OCI-LY1 (cell line): ENCODE measurements around the gene HIVEP2.

ENCODE experiments used
- H2AFZ ChIP-seq: fragments of 200-600 bp; sonication (generic), shearing (Covaris generic); 2 replicates; pipeline ENCODE4 v1.6.0; 2014; ENCODE audit warnings: antibody characterized with exemption, mild to moderate bottlenecking, low read length
- H3F3A ChIP-seq: fragments of 200-600 bp; sonication (generic), shearing (Covaris generic); 2 replicates; pipeline ENCODE4 v1.6.0; 2014; ENCODE audit warnings: mild to moderate bottlenecking, antibody characterized with exemption, low read length, moderate library complexity; ENCODE audit not compliant: insufficient read depth
- H3K27ac ChIP-seq: fragments of 200-600 bp; sonication (generic); 2 replicates; pipeline ENCODE4 v1.5.1; 2014; ENCODE audit warnings: low read length, mixed run types, mild to moderate bottlenecking, low read depth; ENCODE audit not compliant: poor library complexity, severe bottlenecking
- H3K27me3 ChIP-seq: fragments of 200-600 bp; sonication (generic); 2 replicates; pipeline ENCODE4 v1.6.0; 2014; ENCODE audit warnings: antibody characterized with exemption, mild to moderate bottlenecking, low read length, moderate library complexity; ENCODE audit not compliant: insufficient read depth
- H3K36me3 ChIP-seq: fragments of 200-600 bp; sonication (generic); 2 replicates; pipeline ENCODE4 v1.6.1; 2014; ENCODE audit warnings: mild to moderate bottlenecking, antibody characterized with exemption, low read length, moderate library complexity, mixed read lengths; ENCODE audit not compliant: insufficient read depth
- H3K4me1 ChIP-seq: fragments of 200-600 bp; sonication (generic); 2 replicates; pipeline ENCODE4 v1.5.1; 2014; ENCODE audit warnings: mild to moderate bottlenecking, low read length, moderate library complexity; ENCODE audit not compliant: insufficient read depth, severe bottlenecking
- H3K4me2 ChIP-seq: fragments of 200-600 bp; sonication (generic), shearing (Covaris generic); 2 replicates; pipeline ENCODE4 v1.6.1; 2014; ENCODE audit warnings: low read length
- H3K4me3 ChIP-seq: fragments of 200-600 bp; sonication (generic); 2 replicates; pipeline ENCODE4 v1.5.1; 2014; ENCODE audit warnings: low read length, low read depth, mild to moderate bottlenecking, mixed read lengths; ENCODE audit not compliant: poor library complexity, severe bottlenecking
- H3K79me2 ChIP-seq: fragments of 200-600 bp; shearing (Covaris generic); 2 replicates; pipeline ENCODE4 v1.6.1; 2016; ENCODE audit warnings: mixed run types, low read length, mixed read lengths; ENCODE audit not compliant: insufficient read depth
- H3K9ac ChIP-seq: fragments of 200-600 bp; sonication (generic), shearing (Covaris generic); 2 replicates; pipeline ENCODE4 v1.6.1; 2014; ENCODE audit warnings: mild to moderate bottlenecking, low read length, mixed read lengths
- H3K9me2 ChIP-seq: fragments of 200-600 bp; sonication (generic), shearing (Covaris generic); 2 replicates; pipeline ENCODE4 v1.6.1; 2014; ENCODE audit warnings: low read depth, mild to moderate bottlenecking, low read length, mixed read lengths
- H3K9me3 ChIP-seq: fragments of 200-600 bp; shearing (Covaris generic); 2 replicates; pipeline ENCODE4 v1.6.1; 2014; ENCODE audit warnings: low read length, mixed read lengths
- H4K20me1 ChIP-seq: fragments of 200-600 bp; sonication (generic), shearing (Covaris generic); 2 replicates; pipeline ENCODE4 v1.6.0; 2016; ENCODE audit warnings: mild to moderate bottlenecking, low read length; ENCODE audit not compliant: insufficient read depth
- CTCF ChIP-seq: fragments of 200-600 bp; sonication (generic), shearing (Covaris generic); IDR thresholded peaks from 2 replicates; pipeline ENCODE4 v1.5.1; 2017; ENCODE audit warnings: mild to moderate bottlenecking, antibody characterized with exemption, low read length, moderate library complexity, mixed read lengths
- EZH2 ChIP-seq: fragments of 200-600 bp; sonication (generic), shearing (Covaris generic); IDR thresholded peaks from 2 replicates; pipeline ENCODE4 v1.8.0; 2017; ENCODE audit warnings: borderline replicate concordance, mixed run types, mild to moderate bottlenecking, antibody characterized with exemption, low read length, moderate library complexity, mixed read lengths

HIVEP2 gene

GRCh38 chr6:142781129-142781528, 163.8 kb downstream of the HIVEP2 start:
- no peaks in the 10 kb centered on the region for H3K79me2 ChIP-seq
- no peak overlapping the region for H3K9ac ChIP-seq
- no peak overlapping the region for H3K27ac ChIP-seq
- H3F3A ChIP-seq, result no peaks in the 10 kb centered on the region
- H3K36me3 ChIP-seq, result peaks cover 15% of the 10 kb centered on the region; the same call in 1 of the 2 replicates
- no peak overlapping the region for H3K4me2 ChIP-seq
- no peak overlapping the region for H2AFZ ChIP-seq
- H3K4me1 ChIP-seq, result peaks cover 4% of the 10 kb centered on the region
- TF ChIP-seq EZH2, result no peak
- no peak for TF ChIP-seq CTCF
- H3K4me3 ChIP-seq, result no peak overlapping the region
- no peaks in the 10 kb centered on the region for H4K20me1 ChIP-seq
- H3K27me3 ChIP-seq, result no peaks in the 10 kb centered on the region
- no peaks in the 10 kb centered on the region for H3K9me3 ChIP-seq
- no peaks in the 10 kb centered on the region for H3K9me2 ChIP-seq

DNA sequence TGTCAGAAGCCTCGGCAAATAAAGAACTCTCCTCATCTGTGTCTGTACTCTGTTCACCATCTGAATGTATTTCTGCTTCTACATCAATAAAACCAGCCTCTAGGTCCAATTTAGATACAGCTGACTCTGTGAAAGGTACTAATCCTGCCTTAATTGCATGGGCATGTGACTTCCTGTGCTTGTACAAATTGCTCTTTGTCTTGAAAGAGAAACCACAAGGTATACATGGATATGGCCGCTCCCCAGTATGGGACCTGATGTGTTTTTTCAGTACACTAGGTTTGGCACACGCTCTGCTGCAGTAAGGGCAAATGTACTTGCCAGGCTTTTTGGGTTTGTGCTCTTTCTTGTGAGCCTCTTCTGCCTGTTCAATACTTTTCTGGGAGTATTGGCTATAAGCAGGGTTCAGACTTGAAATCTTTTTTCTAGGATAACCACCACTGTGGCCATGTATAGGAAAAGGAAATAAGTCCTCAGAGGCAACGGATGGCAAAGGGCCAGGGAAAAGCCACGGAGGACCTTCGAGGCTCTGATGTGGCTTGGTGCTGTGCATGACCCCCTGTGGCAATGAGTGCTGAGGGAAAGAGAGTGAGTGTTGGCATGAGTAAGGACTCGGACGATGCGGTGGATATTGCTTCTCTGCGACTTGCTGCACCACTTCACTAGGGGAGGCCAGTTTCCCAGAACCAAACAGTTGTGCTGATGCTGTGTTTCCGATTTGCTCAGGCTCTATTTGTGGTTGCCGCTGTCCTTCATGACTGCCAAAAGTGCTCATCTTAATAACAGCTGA, 170.9 kb downstream of the HIVEP2 start:
- H3F3A ChIP-seq, result no peaks in the 10 kb centered on the region
- no peaks in the 10 kb centered on the region for H4K20me1 ChIP-seq
- H3K4me2 ChIP-seq, result no peak overlapping the region
- no peak overlapping the region for H2AFZ ChIP-seq
- H3K4me3 ChIP-seq, result no peak overlapping the region
- TF ChIP-seq CTCF (no peak), EZH2 (no peak)
- H3K9me2 ChIP-seq, result no peaks in the 10 kb centered on the region
- H3K79me2 ChIP-seq, result no peaks in the 10 kb centered on the region
- no peak overlapping the region for H3K27ac ChIP-seq
- peaks cover 60% of the 10 kb centered on the region for H3K36me3 ChIP-seq
- H3K4me1 ChIP-seq, result no peaks in the 10 kb centered on the region
- H3K27me3 ChIP-seq, result no peaks in the 10 kb centered on the region
- no peak overlapping the region for H3K9ac ChIP-seq
- no peaks in the 10 kb centered on the region for H3K9me3 ChIP-seq

- no peaks in the 10 kb centered on the region for H3K9me3 ChIP-seq
- H3K9ac ChIP-seq, result no peak overlapping the region
- H3K4me2 ChIP-seq, result no peak overlapping the region
- H2AFZ ChIP-seq, result no peak overlapping the region
- no peaks in the 10 kb centered on the region for H4K20me1 ChIP-seq
- TF ChIP-seq CTCF, result no peak
- no peak for TF ChIP-seq EZH2
- no peak overlapping the region for H3K27ac ChIP-seq
- H3F3A ChIP-seq, result no peaks in the 10 kb centered on the region
- H3K9me2 ChIP-seq, result no peaks in the 10 kb centered on the region
- no peaks in the 10 kb centered on the region for H3K4me1 ChIP-seq
- no peak overlapping the region for H3K4me3 ChIP-seq
- peaks cover 64% of the 10 kb centered on the region for H3K36me3 ChIP-seq
- H3K79me2 ChIP-seq, result no peaks in the 10 kb centered on the region
- H3K27me3 ChIP-seq, result no peaks in the 10 kb centered on the region
Measured at GRCh38 chr6:142773324-142773723, 171.7 kb downstream of the HIVEP2 start.
